ENCODE data around the gene RASSF4.

RASSF4 gene

DNA sequence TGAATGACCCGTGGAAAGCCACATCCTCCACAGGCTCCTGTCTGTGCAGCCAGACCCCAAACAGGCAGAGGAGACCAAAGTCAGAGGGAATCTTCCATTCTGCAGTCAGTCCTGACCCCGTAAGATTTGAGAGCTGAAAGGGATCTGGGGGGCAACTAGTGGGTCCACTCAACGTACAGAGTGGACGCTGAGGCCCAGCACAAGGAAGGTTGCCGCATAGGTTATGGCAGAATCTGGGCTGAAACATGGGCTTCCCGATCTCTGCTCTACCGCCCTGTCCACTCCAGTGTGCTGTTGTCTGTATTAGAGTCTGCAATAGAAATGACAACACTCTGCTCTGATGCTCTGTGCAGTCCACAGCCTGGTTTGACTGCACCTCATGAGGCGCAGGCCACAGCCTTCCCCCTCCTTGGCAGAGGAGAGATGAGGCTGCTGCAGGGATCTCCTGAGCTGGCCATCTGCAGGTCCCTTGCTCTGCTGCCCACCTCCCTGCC lies 33.2 kb downstream of the RASSF4 start:
- TF ChIP-seq CTCF (IDR thresholded peaks at IDR 0.05; ENCODE audit: low read depth, low read length), result no peak
- in situ Hi-C loops (cut with HindIII; ENCODE audit: low sequenced_read_pairs), result no loop called here

DNA sequence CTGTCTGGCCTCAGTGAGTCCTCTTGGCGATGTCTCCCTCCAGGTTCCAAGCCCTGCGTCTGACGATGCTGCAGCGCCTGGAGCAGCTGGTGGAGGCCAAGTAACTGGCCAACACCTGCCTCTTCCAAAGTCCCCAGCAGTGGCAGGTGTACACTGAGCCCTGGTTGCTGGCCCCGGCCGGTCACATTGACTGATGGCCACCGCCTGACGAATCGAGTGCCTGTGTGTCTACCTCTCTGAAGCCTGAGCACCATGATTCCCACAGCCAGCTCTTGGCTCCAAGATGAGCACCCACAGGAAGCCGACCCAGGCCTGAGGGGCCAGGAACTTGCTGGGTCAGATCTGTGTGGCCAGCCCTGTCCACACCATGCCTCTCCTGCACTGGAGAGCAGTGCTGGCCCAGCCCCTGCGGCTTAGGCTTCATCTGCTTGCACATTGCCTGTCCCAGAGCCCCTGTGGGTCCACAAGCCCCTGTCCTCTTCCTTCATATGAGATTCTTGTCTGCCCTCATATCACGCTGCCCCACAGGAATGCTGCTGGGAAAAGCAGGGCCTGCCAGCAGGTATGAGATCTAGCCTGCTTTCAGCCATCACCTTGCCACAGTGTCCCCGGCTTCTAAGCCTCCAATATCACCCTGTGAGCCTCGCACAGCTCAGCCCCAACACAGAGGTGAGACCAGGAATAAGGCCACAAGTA lies 33.8 kb downstream of the RASSF4 start:
- H3K4me3 ChIP-seq (ENCODE audit: low read depth, low read length), result no peak overlapping the region
- TF ChIP-seq CTCF (IDR thresholded peaks at IDR 0.05; ENCODE audit: low read depth, low read length), result no peak
- DNase-seq (ENCODE audit: low read depth, low spot score), result no peak
- in situ Hi-C loops (cut with HindIII; ENCODE audit: low sequenced_read_pairs), result no loop called here

More for the DNA sequence above, 33.2 kb downstream of the RASSF4 start:
- no peak overlapping the region for H3K4me3 ChIP-seq (ENCODE audit: low read depth, low read length)
- DNase-seq (ENCODE audit: low read depth, low spot score), result no peak

- in situ Hi-C loops (cut with HindIII; ENCODE audit: low sequenced_read_pairs), result no loop called here
- no peak for TF ChIP-seq CTCF (IDR thresholded peaks at IDR 0.05; ENCODE audit: low read depth, low read length)
- H3K4me3 ChIP-seq (ENCODE audit: low read depth, low read length), result no peak overlapping the region
- DNase-seq (ENCODE audit: low read depth, low spot score), result peak; percentile 25
Observed at GRCh38 chr10:44993922-44994751, 34.5 kb downstream of the RASSF4 start.

DNA sequence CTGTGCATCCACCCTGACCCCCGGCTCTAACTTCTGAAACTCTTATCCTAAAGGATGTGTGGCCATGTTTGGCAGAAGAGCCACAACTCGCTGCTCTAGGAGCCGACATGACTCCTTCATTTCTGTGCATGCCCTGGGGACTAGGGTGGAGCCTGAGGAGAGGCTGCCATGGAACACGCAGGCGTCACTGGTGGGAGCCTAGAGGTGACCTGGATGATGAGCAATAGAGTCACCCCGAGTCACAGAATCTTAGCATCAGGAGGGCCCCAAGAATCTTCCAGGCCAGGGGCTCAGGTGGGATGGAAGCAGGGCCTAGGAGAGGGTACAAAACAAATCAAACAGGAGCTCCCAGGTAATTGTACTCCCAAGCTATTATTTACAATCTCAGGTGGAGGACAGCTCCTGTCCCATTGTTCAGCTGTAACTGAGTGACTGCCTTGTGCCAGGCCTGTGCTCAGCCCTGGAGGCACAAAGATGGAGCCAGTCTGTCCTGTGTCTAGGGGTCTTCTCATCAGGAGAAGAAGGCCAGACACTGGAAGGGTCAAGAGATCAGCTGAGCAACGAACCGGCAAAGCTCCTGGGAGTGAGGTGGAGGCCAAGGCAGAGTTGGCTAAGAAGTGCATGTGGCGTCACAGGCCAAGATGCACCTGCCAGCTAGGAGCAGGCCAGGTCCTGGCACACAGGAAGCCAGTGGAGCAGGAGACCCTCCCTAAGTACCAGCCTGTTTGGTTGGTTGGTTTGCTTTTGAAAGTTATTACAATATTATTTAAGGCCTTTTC lies 35.3 kb downstream of the RASSF4 start:
- no peak for DNase-seq (ENCODE audit: low read depth, low spot score)
- TF ChIP-seq CTCF (IDR thresholded peaks at IDR 0.05; ENCODE audit: low read depth, low read length), result no peak
- in situ Hi-C loops (cut with HindIII; ENCODE audit: low sequenced_read_pairs), result no loop called here
- H3K4me3 ChIP-seq (ENCODE audit: low read depth, low read length), result no peak overlapping the region

DNA sequence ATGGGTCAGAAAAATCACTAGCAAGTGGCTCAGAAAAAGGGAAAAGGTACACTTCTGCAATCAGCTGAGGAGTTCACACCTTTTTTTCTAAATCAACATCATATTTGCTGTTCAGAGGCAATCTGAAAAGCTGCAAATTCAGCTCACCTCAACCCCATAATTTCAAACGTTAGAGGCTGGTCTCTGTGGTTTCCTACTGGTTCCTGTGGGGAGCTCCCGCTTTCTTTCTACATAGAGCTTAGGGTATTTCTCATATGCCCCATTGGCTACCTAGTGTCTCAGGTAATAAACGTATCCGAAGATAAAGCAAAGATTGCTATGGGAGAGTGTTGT lies 35.9 kb downstream of the RASSF4 start:
- in situ Hi-C loops (cut with HindIII; ENCODE audit: low sequenced_read_pairs), result no loop called here
- H3K4me3 ChIP-seq (ENCODE audit: low read depth, low read length), result no peak overlapping the region
- TF ChIP-seq CTCF (IDR thresholded peaks at IDR 0.05; ENCODE audit: low read depth, low read length), result no peak
- DNase-seq (ENCODE audit: low read depth, low spot score), result no peak

- no peak overlapping the region for H3K4me3 ChIP-seq (ENCODE audit: low read depth, low read length)
- in situ Hi-C loops (cut with HindIII; ENCODE audit: low sequenced_read_pairs), result no loop called here
- no peak for TF ChIP-seq CTCF (IDR thresholded peaks at IDR 0.05; ENCODE audit: low read depth, low read length)
- peak; percentile 76 for DNase-seq (ENCODE audit: low read depth, low spot score)
Observed at GRCh38 chr10:44995914-44996669, 36.5 kb downstream of the RASSF4 start.
